ENCODE results near the gene ADAM12.

ADAM12 gene

DNA sequence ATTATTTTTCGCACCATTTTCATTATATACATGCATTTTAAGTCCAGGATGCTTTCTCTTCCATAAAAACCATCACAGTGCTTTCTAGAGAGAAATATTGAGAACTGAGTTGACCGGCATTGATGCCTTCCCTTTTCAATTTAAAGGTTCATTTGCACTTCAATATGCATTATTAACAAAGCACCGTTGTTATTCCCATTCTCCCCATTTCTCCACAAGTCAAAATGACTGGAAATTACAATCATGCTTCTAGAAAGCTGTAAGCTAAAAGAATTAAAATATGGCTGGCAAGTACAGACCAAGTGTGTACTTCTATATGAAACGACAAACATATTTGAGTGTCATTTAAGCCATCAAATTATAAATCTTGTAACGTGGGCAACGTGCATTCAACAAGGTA, 272.4 kb downstream of the ADAM12 start:
- no peak for DNase-seq (ENCODE audit: low read depth)

DNA sequence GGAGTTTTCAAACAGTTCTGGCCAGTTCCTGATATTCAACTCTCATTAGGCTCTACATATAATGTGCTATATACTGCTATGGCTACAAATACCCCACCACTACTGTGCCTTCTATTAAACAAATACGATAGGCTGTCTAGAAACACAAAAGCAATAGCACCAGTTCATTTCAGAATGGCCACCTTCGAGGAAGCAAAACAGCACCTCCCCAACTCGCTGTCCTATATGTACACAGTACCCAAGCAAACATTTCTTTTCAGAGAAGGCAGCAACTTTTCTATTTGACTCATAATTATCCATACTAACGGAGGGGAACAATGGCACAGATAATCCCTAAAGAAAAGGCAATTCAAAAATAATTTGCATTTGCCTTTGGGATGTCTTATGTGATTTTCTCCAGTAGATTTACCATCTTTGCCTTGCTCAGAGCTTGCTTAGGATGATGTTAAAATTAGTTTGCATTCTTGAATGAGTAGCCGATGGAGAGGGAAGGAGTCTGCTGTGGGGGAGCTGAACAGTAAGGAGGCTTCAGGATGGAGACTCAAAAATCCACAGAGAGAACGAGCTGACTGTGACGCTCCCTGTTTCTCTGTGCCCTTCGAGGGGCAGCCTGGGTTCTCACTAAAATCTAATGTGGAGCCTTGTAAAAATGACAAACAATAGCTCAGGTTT, 273.3 kb downstream of the ADAM12 start:
- DNase-seq (ENCODE audit: low read depth), result no peak

DNA sequence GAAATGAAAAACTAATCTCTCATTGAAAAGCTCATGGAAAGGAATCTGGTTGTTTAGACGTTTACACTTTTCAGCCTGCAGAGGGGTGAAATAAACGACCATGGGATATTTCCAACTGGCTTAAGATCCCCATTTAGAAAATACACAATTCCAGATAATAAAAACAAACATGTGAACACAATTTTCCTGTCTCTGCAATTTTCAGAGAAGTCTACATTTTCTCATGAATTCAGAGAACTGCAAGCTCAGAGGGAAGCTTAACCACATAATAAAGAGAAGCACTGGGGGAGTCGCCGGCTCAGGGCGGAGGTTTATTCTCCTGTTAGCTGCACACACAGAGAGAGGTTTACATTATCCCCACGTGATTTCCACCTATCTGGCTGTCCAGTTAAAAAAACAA, 276.8 kb downstream of the ADAM12 start:
- no peak for DNase-seq (ENCODE audit: low read depth)

DNA sequence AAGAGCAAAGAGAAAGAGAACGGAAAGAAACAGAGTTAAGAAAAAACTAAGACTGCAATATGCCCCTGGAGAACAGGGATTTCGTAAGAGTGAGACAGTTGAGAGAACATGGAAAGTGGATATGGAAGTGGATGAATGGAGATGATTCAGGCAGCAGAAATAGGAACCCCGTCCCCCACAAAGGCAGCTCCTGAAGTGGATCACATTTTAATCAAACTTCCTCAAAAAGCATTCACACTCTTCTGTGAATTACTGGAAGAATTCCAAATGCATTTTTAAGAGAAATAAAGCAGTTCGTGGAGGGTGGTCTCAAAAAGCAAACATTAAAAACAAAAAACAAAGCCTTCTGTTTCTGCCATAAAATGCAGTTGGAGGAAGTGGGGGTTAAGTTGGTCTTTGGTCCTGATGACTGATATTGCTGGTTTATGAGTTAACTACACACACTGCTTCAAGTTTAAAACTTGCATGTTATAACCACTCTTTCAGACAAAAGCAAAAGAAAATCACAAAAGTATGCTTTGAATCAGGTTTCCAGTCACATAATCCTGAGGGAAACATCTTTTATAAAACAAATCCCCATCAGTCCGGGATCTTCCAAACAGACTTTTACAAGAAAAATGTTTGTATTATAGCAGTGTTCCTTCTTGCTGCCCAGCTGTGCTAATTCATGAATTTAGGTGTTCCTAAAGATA, 277.6 kb downstream of the ADAM12 start:
- DNase-seq (ENCODE audit: low read depth), result no peak

GRCh38 chr10:126109893-126110292, 278.4 kb downstream of the ADAM12 start:
- no peak for DNase-seq (ENCODE audit: low read depth)

- DNase-seq (ENCODE audit: low read depth), result no peak
Measured at GRCh38 chr10:126108693-126109092, 279.6 kb downstream of the ADAM12 start.

DNA sequence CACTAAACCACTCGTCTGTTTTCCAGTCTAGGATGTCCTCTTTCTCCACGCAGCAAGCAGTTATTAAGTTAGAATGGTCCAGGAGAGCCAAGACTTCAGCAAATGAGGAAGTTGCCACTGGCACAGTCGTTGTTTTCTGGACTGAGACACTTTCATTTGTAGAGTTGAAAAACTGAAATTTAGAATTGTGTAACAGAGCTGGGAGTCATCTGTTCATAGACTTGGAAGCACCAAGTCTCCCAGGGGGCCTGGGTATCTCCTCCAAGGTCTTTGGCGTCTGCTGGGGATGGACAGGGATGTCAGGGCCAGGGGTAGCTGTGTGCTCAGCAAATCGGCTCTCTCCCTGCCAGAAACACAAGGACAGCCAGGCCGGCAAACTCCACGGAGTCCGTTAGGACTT, 283.5 kb downstream of the ADAM12 start:
- DNase-seq (ENCODE audit: low read depth), result no peak

DNA sequence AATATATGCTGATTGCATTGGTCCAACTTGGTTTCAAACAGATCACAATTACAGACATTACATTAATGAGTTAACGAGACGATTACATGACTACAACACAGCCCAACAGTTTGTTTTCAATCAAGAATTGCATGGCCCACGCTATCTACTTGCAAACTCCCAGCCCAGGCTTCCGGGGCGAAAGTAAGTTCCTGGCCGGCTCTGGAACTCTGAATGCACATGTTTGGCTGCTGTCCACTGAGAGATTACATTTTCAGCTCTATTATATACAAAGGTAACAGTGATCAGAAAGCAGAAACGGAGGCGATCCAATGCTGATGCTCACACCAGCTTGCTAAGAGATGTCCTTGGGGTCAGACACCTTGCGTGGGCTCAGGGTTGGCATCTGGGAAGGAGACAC, 285.6 kb downstream of the ADAM12 start:
- no peak for DNase-seq (ENCODE audit: low read depth)

- DNase-seq (ENCODE audit: low read depth), result no peak
Measured at GRCh38 chr10:126101736-126102135, 286.5 kb downstream of the ADAM12 start.

- DNase-seq (ENCODE audit: low read depth), result no peak
Measured at GRCh38 chr10:126101325-126101724, 287.0 kb downstream of the ADAM12 start.

- DNase-seq (ENCODE audit: low read depth), result no peak
Measured at GRCh38 chr10:126099366-126099765, 288.9 kb downstream of the ADAM12 start.

GRCh38 chr10:126098226-126098581, 290.1 kb downstream of the ADAM12 start:
- no peak for DNase-seq (ENCODE audit: low read depth)

GRCh38 chr10:126097558-126098225, 290.6 kb downstream of the ADAM12 start:
- no peak for DNase-seq (ENCODE audit: low read depth)

DNA sequence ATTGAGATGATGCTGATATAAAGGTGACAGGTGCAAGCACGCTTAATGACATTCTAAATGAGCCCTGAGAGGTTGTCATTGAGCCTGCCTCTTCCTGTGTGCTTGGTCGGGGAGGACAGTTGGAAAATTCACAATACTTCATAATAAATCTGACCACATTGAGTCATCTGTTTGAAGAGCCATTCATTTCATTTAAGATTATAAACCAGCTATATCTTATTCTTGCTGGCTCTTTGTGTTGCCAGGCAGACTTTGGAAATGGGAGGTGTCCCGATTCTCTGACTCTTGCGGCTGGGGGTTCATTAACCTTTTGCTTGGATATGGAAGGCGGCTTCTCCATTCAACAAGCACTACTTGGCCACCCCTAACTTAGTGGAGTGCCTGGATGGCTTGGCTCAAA, 293.7 kb downstream of the ADAM12 start:
- no peak for DNase-seq (ENCODE audit: low read depth)

GRCh38 chr10:126092366-126093215, 295.7 kb downstream of the ADAM12 start:
- no peak for DNase-seq (ENCODE audit: low read depth)

GRCh38 chr10:126090911-126091728, 297.2 kb downstream of the ADAM12 start:
- no peak for DNase-seq (ENCODE audit: low read depth)

DNA sequence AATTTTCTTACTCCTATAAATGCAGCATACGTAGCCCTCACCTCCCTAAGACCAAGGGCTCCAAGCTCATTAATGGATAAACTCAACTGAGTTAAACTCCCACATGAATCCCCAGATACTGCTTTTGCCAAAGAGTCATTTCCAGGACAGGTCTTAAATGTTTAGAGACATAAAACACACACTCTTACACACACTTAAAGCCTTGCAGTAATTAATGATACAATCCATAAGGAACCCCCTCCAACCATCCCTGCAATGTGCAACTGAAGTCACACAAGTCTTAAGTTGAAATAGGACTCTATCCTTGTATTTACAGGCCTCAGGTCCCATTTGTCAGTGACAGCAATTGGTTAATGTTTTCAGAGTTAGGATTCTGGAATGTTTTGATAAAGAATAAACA, 297.8 kb downstream of the ADAM12 start:
- DNase-seq (ENCODE audit: low read depth), result no peak

GRCh38 chr10:126087796-126088505, 300.3 kb downstream of the ADAM12 start:
- DNase-seq (ENCODE audit: low read depth), result no peak

GRCh38 chr10:126087153-126087680, 301.1 kb downstream of the ADAM12 start:
- no peak for DNase-seq (ENCODE audit: low read depth)

- DNase-seq (ENCODE audit: low read depth), result no peak
Measured at GRCh38 chr10:126085806-126086205, 302.5 kb downstream of the ADAM12 start.

DNA sequence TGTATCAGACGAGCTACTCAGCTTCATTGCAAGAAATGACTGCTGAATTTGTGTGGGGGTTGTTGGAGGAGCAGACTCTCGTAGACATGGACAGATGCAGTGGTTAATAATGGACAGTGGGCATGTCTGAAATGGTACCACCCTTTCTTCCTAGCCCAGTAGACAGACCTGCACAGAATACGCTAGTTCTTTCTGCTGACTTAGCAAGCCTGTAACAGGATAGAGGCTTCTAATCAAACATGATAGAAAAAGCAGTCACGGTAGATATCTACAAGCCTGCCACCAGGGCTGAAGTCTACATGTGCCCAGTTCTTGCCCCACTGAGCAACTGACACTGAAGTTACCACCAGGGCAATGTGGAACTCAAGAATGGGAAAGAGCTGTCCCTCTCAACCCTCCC, 303.9 kb downstream of the ADAM12 start:
- no peak for DNase-seq (ENCODE audit: low read depth)
